ENCODE data around the gene PBRM1. TPM values are rescaled to one million over a fixed set of nuclear protein-coding genes. Genes with fewer than 3 reads are reported as not detected.

The PBRM1 gene
- total and polyA plus RNA-seq, 2 experiments from 2014 or later: 57.5 to 72.5 TPM

- peaks cover 4% of the 10 kb centered on the region for H4K20me1 ChIP-seq (replicated peaks; ENCODE audit: insufficient read depth)
- H3F3A ChIP-seq (replicated peaks; ENCODE audit: low read depth): peaks cover 14% of the 10 kb centered on the region
- Mint-ChIP-seq H3K27ac (no peak overlapping the region), H3K36me3 (ENCODE audit: low read depth) (peaks cover 42% of the 10 kb centered on the region), H3K4me1 (peaks cover 26% of the 10 kb centered on the region), H3K4me3 (no peak overlapping the region; the same call in 2 of the 3 replicates), H3K27me3 (ENCODE audit: insufficient read depth, low read depth, poor library complexity) (peaks cover 9% of the 10 kb centered on the region), H3K9me3 (no peaks in the 10 kb centered on the region)
- no peak for DNase-seq (ENCODE audit: low spot score)
- peaks cover 12% of the 10 kb centered on the region; the same call in 1 of the 2 replicates for H3K4me1 ChIP-seq (ENCODE audit: insufficient read depth)
- H2AFZ ChIP-seq: no peak overlapping the region
- TF ChIP-seq EZH2 (IDR thresholded peaks at IDR 0.05; ENCODE audit: low read depth, unreplicated experiment) (no peak), REST (IDR thresholded peaks at IDR 0.05; ENCODE audit: unreplicated experiment) (no peak), CREB1 (CRISPR knock-in tag; IDR thresholded peaks at IDR 0.05; ENCODE audit: low read depth) (no peak), NANOG (IDR thresholded peaks at IDR 0.05; ENCODE audit: borderline replicate concordance) (no peak), ZNF331 (CRISPR knock-in tag; IDR thresholded peaks at IDR 0.05; ENCODE audit: low read depth) (no peak)
- no peaks in the 10 kb centered on the region for H3K9me2 ChIP-seq (ENCODE audit: insufficient read depth)
- H3K27me3 ChIP-seq (ENCODE audit: insufficient read depth): no peaks in the 10 kb centered on the region
- H3K27ac ChIP-seq (ENCODE audit: low read depth): no peak overlapping the region
- H3K36me3 ChIP-seq (ENCODE audit: insufficient read depth): peaks cover 25% of the 10 kb centered on the region
- no peak overlapping the region for H3K4me3 ChIP-seq
- peaks cover 83% of the 10 kb centered on the region for H3K79me2 ChIP-seq (replicated peaks; ENCODE audit: insufficient read depth)
- no peak overlapping the region for H3K4me2 ChIP-seq
- ATAC-seq: no peak
These were observed 2.1 kb downstream of the PBRM1 start for GRCh38 chr3:52683611-52684010.

GRCh38 chr3:52682016-52682415, 3.7 kb downstream of the PBRM1 start:
- Histone ChIP-seq H2AFZ (no peak overlapping the region), H3K4me3 (no peak overlapping the region), H3F3A (replicated peaks; ENCODE audit: low read depth) (no peaks in the 10 kb centered on the region), H3K27ac (ENCODE audit: low read depth) (no peak overlapping the region), H3K79me2 (replicated peaks; ENCODE audit: insufficient read depth) (peaks cover 67% of the 10 kb centered on the region), H3K4me1 (ENCODE audit: insufficient read depth) (peaks cover 12% of the 10 kb centered on the region; the same call in 1 of the 2 replicates), H3K27me3 (ENCODE audit: insufficient read depth) (no peaks in the 10 kb centered on the region), H3K36me3 (ENCODE audit: insufficient read depth) (peaks cover 17% of the 10 kb centered on the region), H3K4me2 (no peak overlapping the region), H3K9me2 (ENCODE audit: insufficient read depth) (no peaks in the 10 kb centered on the region), H4K20me1 (replicated peaks; ENCODE audit: insufficient read depth) (no peaks in the 10 kb centered on the region; the same call in 1 of the 2 replicates)
- H3K27me3 Mint-ChIP-seq (ENCODE audit: insufficient read depth, low read depth, poor library complexity): peaks cover 9% of the 10 kb centered on the region
- peaks cover 35% of the 10 kb centered on the region for H3K36me3 Mint-ChIP-seq (ENCODE audit: low read depth)
- H3K4me1 Mint-ChIP-seq: peaks cover 23% of the 10 kb centered on the region
- no peaks in the 10 kb centered on the region for H3K9me3 Mint-ChIP-seq
- H3K4me3 Mint-ChIP-seq: no peak overlapping the region
- ATAC-seq (peak; percentile 19; the same call in 2 of the 3 replicates), DNase-seq (ENCODE audit: low spot score) (peak; percentile 42)
- peak overlapping the region; percentile 34; the same call in 1 of the 2 replicates for H3K27ac Mint-ChIP-seq
- TF ChIP-seq CREB1 (CRISPR knock-in tag; IDR thresholded peaks at IDR 0.05; ENCODE audit: low read depth): no peak
- peak in 1 of 2 experiments; percentile 40; a peak in 2 of 4 replicates for TF ChIP-seq CTCF (conservative IDR thresholded peaks at IDR 0.05; ENCODE audit: low read depth in 2 of 2)
- no peak for TF ChIP-seq REST (IDR thresholded peaks at IDR 0.05; ENCODE audit: unreplicated experiment)
- TF ChIP-seq STAT1 (IDR thresholded peaks at IDR 0.05; ENCODE audit: unreplicated experiment): no peak

Measured in GM23338 (cell line).